Measurements from ENCODE around the gene CTLA4.
"Not testable (repeated sequence)": the region's sequence is repeated elsewhere in the genome, so short reads cannot be mapped to it uniquely, and the experiment has no call there.

The CTLA4 gene

DNA sequence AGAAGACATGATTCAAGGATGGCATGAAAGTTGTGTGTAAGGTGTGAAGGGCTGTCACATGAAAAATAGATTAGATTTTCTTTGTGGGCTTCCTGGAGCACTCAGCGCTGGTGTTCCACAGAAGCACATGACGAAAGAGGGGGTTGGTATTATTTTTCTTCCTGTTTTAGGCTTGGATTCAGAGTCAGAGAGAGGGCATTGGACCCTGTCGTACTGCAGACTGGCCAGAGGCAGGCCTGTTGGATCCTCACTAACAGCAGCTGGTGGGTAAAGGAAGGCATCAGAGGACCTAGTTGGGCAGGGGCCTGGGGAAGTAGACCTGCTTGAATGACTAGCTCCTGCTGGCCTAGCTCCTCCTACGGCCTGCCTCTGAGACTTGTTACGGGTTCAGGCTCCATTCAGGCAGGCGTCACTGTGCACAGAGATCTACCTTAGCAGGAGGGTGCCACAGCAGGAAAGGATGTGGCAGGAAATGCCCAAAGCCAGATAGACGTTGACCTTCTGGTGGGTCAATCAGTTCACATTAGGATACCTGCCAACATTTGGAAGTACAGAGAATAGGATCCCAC, 13.1 kb downstream of the CTLA4 start:
- TF ChIP-seq, protein P1, sequence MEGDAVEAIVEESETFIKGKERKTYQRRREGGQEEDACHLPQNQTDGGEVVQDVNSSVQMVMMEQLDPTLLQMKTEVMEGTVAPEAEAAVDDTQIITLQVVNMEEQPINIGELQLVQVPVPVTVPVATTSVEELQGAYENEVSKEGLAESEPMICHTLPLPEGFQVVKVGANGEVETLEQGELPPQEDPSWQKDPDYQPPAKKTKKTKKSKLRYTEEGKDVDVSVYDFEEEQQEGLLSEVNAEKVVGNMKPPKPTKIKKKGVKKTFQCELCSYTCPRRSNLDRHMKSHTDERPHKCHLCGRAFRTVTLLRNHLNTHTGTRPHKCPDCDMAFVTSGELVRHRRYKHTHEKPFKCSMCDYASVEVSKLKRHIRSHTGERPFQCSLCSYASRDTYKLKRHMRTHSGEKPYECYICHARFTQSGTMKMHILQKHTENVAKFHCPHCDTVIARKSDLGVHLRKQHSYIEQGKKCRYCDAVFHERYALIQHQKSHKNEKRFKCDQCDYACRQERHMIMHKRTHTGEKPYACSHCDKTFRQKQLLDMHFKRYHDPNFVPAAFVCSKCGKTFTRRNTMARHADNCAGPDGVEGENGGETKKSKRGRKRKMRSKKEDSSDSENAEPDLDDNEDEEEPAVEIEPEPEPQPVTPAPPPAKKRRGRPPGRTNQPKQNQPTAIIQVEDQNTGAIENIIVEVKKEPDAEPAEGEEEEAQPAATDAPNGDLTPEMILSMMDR (IDR thresholded peaks at IDR 0.05; ENCODE audit: low read depth, low read length), result no peak
- DNase-seq (ENCODE audit: extremely low read depth, low read depth), result no peak

DNA sequence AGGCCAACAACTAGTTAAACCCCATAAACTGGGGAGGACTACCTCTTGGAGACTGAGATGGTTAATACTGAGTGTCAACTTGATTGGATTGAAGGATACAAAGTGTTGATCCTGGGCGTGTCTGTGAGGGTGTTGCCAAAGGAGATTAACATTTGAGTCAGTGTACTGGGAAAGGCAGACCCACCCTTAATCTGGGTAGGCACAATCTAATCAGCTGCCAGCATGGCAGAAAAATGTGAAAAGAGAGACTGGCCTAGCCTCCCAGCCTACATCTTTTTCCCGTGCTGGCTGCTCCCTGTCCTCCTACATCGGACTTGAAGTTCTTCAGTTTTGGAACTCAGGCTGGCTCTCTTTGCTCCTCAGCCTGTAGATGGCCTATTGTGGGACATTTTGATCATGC, 13.6 kb downstream of the CTLA4 start:
- not testable (repeated sequence) for DNase-seq (ENCODE audit: extremely low read depth, low read depth)

DNA sequence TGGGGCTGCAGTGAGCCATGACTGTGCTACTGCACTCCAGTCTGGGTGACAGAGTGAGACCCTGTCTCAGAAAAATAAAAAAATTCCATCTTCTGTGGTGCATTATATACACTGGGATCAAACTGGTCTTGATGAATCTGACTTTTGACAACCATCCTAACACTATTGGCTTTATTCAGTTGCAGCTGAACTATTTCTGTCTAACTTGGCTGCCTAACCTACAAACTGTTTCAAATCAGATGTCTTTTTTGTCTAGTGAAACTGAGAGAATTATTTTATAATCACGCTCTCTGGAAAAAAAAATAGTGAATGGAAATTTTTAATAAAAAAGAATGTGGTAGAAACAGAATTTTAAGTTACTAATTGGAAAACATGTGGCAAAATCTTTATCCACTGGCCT, 15.0 kb downstream of the CTLA4 start:
- no peak for DNase-seq (ENCODE audit: extremely low read depth, low read depth)
- TF ChIP-seq, protein P1 (IDR thresholded peaks at IDR 0.05; ENCODE audit: low read depth, low read length), result no peak

DNA sequence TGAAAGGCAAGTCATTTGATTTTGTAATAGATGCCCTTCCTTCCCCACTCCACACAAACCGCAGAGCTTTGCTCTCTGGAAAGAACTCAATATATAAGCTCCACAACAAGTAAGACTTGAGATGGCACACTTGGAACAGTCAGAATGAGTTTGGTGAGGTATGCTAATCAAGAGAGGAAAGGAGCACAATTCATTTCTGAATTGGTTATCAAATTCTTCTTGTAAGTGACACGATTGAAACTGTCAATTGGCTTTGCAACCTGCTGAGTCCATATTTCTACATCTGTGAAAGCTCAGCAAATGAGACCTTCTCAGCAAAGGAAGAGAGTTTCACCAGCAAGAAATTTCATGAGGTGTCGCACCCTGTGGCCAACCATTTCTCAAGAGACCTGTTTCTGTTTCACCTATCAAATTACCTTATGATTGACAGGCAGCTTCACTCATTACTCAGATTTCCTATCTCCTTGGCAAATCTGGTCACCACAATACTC, 19.1 kb downstream of the CTLA4 start:
- DNase-seq (ENCODE audit: extremely low read depth, low read depth), result no peak
- TF ChIP-seq, protein P1 (IDR thresholded peaks at IDR 0.05; ENCODE audit: low read depth, low read length), result no peak

DNA sequence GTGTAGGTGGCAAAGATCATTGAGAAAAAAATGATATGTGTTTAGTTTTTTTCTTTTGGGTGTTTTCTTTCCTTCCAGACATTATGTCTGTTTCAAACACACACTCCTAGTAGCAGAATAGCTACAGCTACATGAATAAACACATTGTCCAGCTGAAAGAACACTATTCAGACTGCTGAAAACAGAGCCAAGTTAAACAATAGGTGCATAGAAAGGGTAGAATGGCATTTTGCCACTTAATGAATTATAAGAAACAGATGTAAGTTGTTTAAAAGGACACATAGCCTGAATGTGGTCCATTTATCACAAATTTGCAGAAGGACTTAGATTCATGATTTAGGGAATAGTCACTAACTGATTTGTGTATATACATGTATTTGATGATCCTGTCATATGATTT, 20.1 kb downstream of the CTLA4 start:
- TF ChIP-seq, protein P1 (IDR thresholded peaks at IDR 0.05; ENCODE audit: low read depth, low read length), result no peak
- DNase-seq (ENCODE audit: extremely low read depth, low read depth), result no peak

DNA sequence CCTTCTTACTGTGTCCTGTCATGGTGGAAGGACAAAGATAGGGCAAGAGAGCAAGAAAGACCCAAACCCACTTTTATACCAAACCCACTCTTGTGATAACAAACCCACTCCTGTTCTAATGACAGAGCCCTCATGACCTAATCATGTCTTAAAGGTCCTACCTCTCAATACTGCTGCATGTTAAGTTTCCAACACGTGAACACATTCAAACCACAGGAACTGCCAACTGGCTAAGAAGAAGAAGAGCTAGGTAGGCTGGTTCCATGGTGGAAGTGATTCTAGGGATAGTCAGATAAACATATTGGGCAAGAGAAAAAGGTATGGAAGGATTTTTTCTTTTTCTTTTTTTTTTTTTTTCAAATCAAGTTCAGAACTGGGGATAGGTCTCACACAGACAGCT, 22.0 kb downstream of the CTLA4 start:
- DNase-seq (ENCODE audit: extremely low read depth, low read depth), result no peak
- TF ChIP-seq, protein P1 (IDR thresholded peaks at IDR 0.05; ENCODE audit: low read depth, low read length), result no peak

DNA sequence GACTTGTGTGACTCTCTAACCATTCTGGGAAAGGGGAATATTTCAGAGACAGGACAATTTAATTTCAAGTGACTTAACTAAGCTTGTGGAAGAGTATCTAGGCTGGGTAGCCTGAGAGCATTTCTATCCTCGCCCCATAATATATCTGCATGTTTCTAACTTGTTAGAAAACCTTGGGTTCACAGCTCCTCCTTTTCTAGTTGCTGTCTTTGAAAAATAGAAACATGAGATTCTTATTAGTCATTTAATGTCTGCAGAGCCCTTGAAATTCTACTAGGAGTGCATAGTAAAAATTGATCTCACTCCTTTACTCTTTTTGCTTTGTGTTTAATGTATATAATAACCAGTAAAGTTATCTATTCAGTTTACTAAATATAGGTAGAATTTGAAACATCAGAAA, 22.4 kb downstream of the CTLA4 start:
- DNase-seq (ENCODE audit: extremely low read depth, low read depth), result no peak
- TF ChIP-seq, protein P1 (IDR thresholded peaks at IDR 0.05; ENCODE audit: low read depth, low read length), result no peak

DNA sequence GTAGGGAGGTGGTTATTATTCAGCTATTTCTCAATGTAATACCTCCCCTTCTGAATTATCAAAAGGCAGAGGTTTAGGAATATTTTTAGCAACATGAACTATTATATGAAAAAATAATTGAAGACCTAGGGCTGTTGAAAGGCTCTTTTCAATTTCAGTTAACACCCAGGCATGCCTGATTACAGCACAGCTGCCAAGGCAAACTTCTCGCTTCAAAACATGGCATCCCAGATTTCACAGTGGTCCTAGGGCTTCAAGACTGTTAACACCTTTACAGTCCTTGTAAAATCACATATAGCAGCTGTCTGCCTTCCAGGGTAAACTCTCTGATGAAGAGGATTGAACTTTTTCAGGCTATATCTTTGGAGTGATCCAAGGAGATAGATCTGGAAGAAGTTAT, 23.2 kb downstream of the CTLA4 start:
- TF ChIP-seq, protein P1 (IDR thresholded peaks at IDR 0.05; ENCODE audit: low read depth, low read length), result no peak
- DNase-seq (ENCODE audit: extremely low read depth, low read depth), result no peak

All from AG09319 (cell line).